ENCODE data around the gene VSIG8. TPM values are rescaled to one million over a fixed set of nuclear protein-coding genes. Genes with fewer than 3 reads are reported as not detected.

Gene VSIG8
- total RNA-seq, 1 experiment from 2014 or later, result not detected

- Mint-ChIP-seq H3K4me1 (peaks cover 15% of the 10 kb centered on the region), H3K27ac (no peak overlapping the region), H3K27me3 (ENCODE audit: low read depth) (peaks cover 31% of the 10 kb centered on the region), H3K4me3 (no peak overlapping the region), H3K36me3 (peaks cover 5% of the 10 kb centered on the region; the same call in 1 of the 2 replicates), H3K9me3 (peaks cover 12% of the 10 kb centered on the region)
- TF ChIP-seq ZNF532 (CRISPR knock-in tag; IDR thresholded peaks at IDR 0.05; ENCODE audit: borderline replicate concordance) (no peak), AR (CRISPR knock-in tag; IDR thresholded peaks at IDR 0.05) (no peak), JUN (CRISPR knock-in tag; IDR thresholded peaks at IDR 0.05) (no peak), IRF2 (CRISPR knock-in tag; IDR thresholded peaks at IDR 0.05; ENCODE audit: borderline replicate concordance, low read depth) (no peak), RORB (CRISPR knock-in tag; IDR thresholded peaks at IDR 0.05) (no peak), STAT6 (CRISPR knock-in tag; conservative IDR thresholded peaks at IDR 0.05; ENCODE audit: low read depth) (no peak), PRRX2 (CRISPR knock-in tag; IDR thresholded peaks at IDR 0.05) (no peak), NR3C1 (CRISPR knock-in tag; conservative IDR thresholded peaks at IDR 0.05; ENCODE audit: low read depth) (no peak), ZNF671 (CRISPR knock-in tag; IDR thresholded peaks at IDR 0.05) (no peak), NR1H2 (CRISPR knock-in tag; IDR thresholded peaks at IDR 0.05) (no peak), ZNF281 (CRISPR knock-in tag; IDR thresholded peaks at IDR 0.05) (no peak), ZMAT4 (CRISPR knock-in tag; IDR thresholded peaks at IDR 0.05) (no peak), E2F5 (CRISPR knock-in tag; IDR thresholded peaks at IDR 0.05) (no peak), ATF6 (CRISPR knock-in tag; IDR thresholded peaks at IDR 0.05) (no peak), ZNF317 (CRISPR knock-in tag; IDR thresholded peaks at IDR 0.05; ENCODE audit: borderline replicate concordance, low read depth) (no peak)
- DNase-seq (ENCODE audit: low spot score), result no peak
- ChIA-PET CTCF (interaction anchor here (0.6 to 4.1 kb wide), 2 partner anchors 104 to 1343 kb away, joined by 3 to 18 read pairs; no protein-coding TSS in a partner anchor), POLR2A (interaction anchor here (0.6 kb wide), 1 partner anchor 46 kb away, joined by 3 read pairs; no protein-coding TSS in a partner anchor)
- no peak for ATAC-seq
These were observed 40.1 kb upstream of the VSIG8 start for GRCh38 chr1:159902541-159902940.
